Non-pigmented ciliary epithelial cell (primary cell): ENCODE results near the gene UQCR11.

ENCODE experiments used
- DNase-seq: peaks from one replicate; pipeline ENCODE4 v3.0.0-alpha.2; 2010; ENCODE audit warnings: low read depth

UQCR11 gene

GRCh38 chr19:1567116-1567847 is 38.0 kb downstream of the UQCR11 start:
- no peak for DNase-seq

- peak; percentile 35 for DNase-seq
Observed at GRCh38 chr19:1566392-1567115, 38.7 kb downstream of the UQCR11 start.

GRCh38 chr19:1563251-1563650 is 42.0 kb downstream of the UQCR11 start:
- DNase-seq = no peak

GRCh38 chr19:1561236-1561842 is 43.9 kb downstream of the UQCR11 start:
- DNase-seq = no peak

GRCh38 chr19:1560286-1560882 is 44.9 kb downstream of the UQCR11 start:
- no peak for DNase-seq

- no peak for DNase-seq
Observed at GRCh38 chr19:1558552-1558951, 46.7 kb downstream of the UQCR11 start.

- no peak for DNase-seq
Observed at GRCh38 chr19:1556390-1557070, 48.7 kb downstream of the UQCR11 start.

GRCh38 chr19:1555487-1556389 is 49.5 kb downstream of the UQCR11 start:
- no peak for DNase-seq

GRCh38 chr19:1554968-1555367 is 50.3 kb downstream of the UQCR11 start:
- DNase-seq = no peak

- DNase-seq = no peak
Observed at GRCh38 chr19:1553415-1553814, 51.8 kb downstream of the UQCR11 start.

GRCh38 chr19:1551068-1552040 is 53.9 kb downstream of the UQCR11 start:
- DNase-seq = no peak

GRCh38 chr19:1549332-1549945 is 55.8 kb downstream of the UQCR11 start:
- DNase-seq = no peak
